H9 (cell line): ENCODE data around the gene TRPV6. TPM values are rescaled to one million over a fixed set of nuclear protein-coding genes. Genes with fewer than 3 reads are reported as not detected.

Experiments
- DNase-seq: peaks from one replicate; pipeline ENCODE4 v3.0.0-alpha.2; 2017
- H2AFZ ChIP-seq: one replicate; pipeline ENCODE4 v1.6.1; 2013; ENCODE audit warnings: mild to moderate bottlenecking, low read length, control low read depth, moderate library complexity
- H2AK5ac ChIP-seq: 2 replicates; pipeline ENCODE4 v1.6.1; 2013; ENCODE audit warnings: low read length, control low read depth, mixed read lengths; ENCODE audit not compliant: insufficient read length
- H2BK120ac ChIP-seq: one replicate; pipeline ENCODE4 v1.6.1; 2013; ENCODE audit warnings: low read depth, mild to moderate bottlenecking, low read length, control low read depth, inconsistent platforms; ENCODE audit not compliant: poor library complexity, severe bottlenecking
- H2BK12ac ChIP-seq: 2 replicates; pipeline ENCODE4 v1.6.1; 2013; ENCODE audit warnings: low read length, control low read depth, mixed read lengths, low read depth; ENCODE audit not compliant: insufficient read length
- H2BK15ac ChIP-seq: 2 replicates; pipeline ENCODE4 v1.6.1; 2013; ENCODE audit warnings: low read depth, low read length, control low read depth
- H2BK20ac ChIP-seq: one replicate; pipeline ENCODE4 v1.6.1; 2013; ENCODE audit warnings: low read depth, mild to moderate bottlenecking, low read length, control low read depth, inconsistent platforms; ENCODE audit not compliant: poor library complexity, severe bottlenecking
- H2BK5ac ChIP-seq: 2 replicates; pipeline ENCODE4 v1.6.1; 2013; ENCODE audit warnings: low read length, control low read depth, mixed read lengths; ENCODE audit not compliant: insufficient read length
- H3K14ac ChIP-seq: 2 replicates; pipeline ENCODE4 v1.6.1; 2013; ENCODE audit warnings: low read length, control low read depth; ENCODE audit not compliant: insufficient read depth
- H3K18ac ChIP-seq: 2 replicates; pipeline ENCODE4 v1.6.1; 2013; ENCODE audit warnings: low read depth, mild to moderate bottlenecking, mixed read lengths, low read length, control low read depth; ENCODE audit not compliant: insufficient read length
- H3K23ac ChIP-seq: 2 replicates; pipeline ENCODE4 v1.6.1; 2013; ENCODE audit warnings: low read length, control low read depth, mixed read lengths, low read depth; ENCODE audit not compliant: insufficient read length
- H3K23me2 ChIP-seq: 2 replicates; pipeline ENCODE4 v1.6.1; 2013; ENCODE audit warnings: low read depth, mild to moderate bottlenecking, mixed read lengths, low read length, control low read depth; ENCODE audit not compliant: insufficient read length, poor library complexity, severe bottlenecking
- H3K27ac ChIP-seq: 2 replicates; pipeline ENCODE4 v1.5.1; 2013; ENCODE audit warnings: low read length, control low read depth, mixed read lengths, low read depth; ENCODE audit not compliant: insufficient read length
- H3K27me3 ChIP-seq: 2 replicates; pipeline ENCODE4 v1.6.1; 2013; ENCODE audit warnings: low read length, control low read depth, inconsistent platforms; ENCODE audit not compliant: insufficient read depth
- H3K4ac ChIP-seq: 2 replicates; pipeline ENCODE4 v1.6.1; 2013; ENCODE audit warnings: low read depth, mild to moderate bottlenecking, control low read depth, inconsistent platforms, low read length, moderate library complexity
- H3K4me1 ChIP-seq: 2 replicates; pipeline ENCODE4 v1.6.1; 2013; ENCODE audit warnings: low read length, control low read depth, inconsistent platforms; ENCODE audit not compliant: insufficient read depth
- H3K4me2 ChIP-seq: 2 replicates; pipeline ENCODE4 v1.6.1; 2013; ENCODE audit warnings: low read length, control low read depth, mixed read lengths; ENCODE audit not compliant: insufficient read length, insufficient read depth
- H3K56ac ChIP-seq: 2 replicates; pipeline ENCODE4 v1.6.1; 2013; ENCODE audit warnings: low read depth, mild to moderate bottlenecking, mixed read lengths, low read length, control low read depth; ENCODE audit not compliant: insufficient read length
- H3K79me1 ChIP-seq: 2 replicates; pipeline ENCODE4 v1.6.1; 2013; ENCODE audit warnings: low read depth, mild to moderate bottlenecking, moderate library complexity, low read length, control low read depth, inconsistent platforms; ENCODE audit not compliant: insufficient read depth, poor library complexity, severe bottlenecking
- H3K79me2 ChIP-seq: 2 replicates; pipeline ENCODE4 v1.6.1; 2013; ENCODE audit warnings: low read length, control low read depth, inconsistent platforms; ENCODE audit not compliant: insufficient read depth
- H3K9ac ChIP-seq: 2 replicates; pipeline ENCODE4 v1.6.1; 2013; ENCODE audit warnings: low read length, control low read depth, mixed read lengths; ENCODE audit not compliant: insufficient read length; ENCODE audit errors: extremely low read depth
- H3K9me3 ChIP-seq: one replicate; pipeline ENCODE4 v1.6.1; 2013; ENCODE audit warnings: low read depth, low read length, inconsistent platforms; ENCODE audit not compliant: control insufficient read depth
- H3T11ph ChIP-seq: one replicate; pipeline ENCODE4 v1.6.1; 2013; ENCODE audit warnings: mild to moderate bottlenecking, low read length, control low read depth, inconsistent platforms
- H4K20me1 ChIP-seq: one replicate; pipeline ENCODE4 v1.6.1; 2013; ENCODE audit not compliant: control insufficient read depth, insufficient read length, insufficient read depth
- H4K5ac ChIP-seq: 2 replicates; pipeline ENCODE4 v1.6.1; 2013; ENCODE audit warnings: low read depth, mild to moderate bottlenecking, mixed read lengths, low read length, control low read depth; ENCODE audit not compliant: insufficient read length
- H4K8ac ChIP-seq: replicated peaks from 2 replicates; pipeline ENCODE4 v1.6.1; 2013; ENCODE audit warnings: low read length, control low read depth, mixed read lengths, low read depth; ENCODE audit not compliant: insufficient read length
- H4K91ac ChIP-seq: 2 replicates; pipeline ENCODE4 v1.6.1; 2013; ENCODE audit warnings: low read depth, mild to moderate bottlenecking, moderate library complexity, mixed read lengths, low read length, control low read depth; ENCODE audit not compliant: insufficient read length
- H3K27ac Mint-ChIP-seq, 3 experiments: 2 replicates in 2 of 3; 3 replicates in 1 of 3; pipeline ENCODE4 v1.8.0; 2020 to 2021; ENCODE audit warnings: mixed read lengths in 3 of 3, mild to moderate bottlenecking in 1 of 3, moderate library complexity in 1 of 3
- H3K27me3 Mint-ChIP-seq: 2 replicates; pipeline ENCODE4 v1.8.0; 2021; ENCODE audit warnings: low read depth, mild to moderate bottlenecking, moderate library complexity, mixed read lengths
- H3K36me3 Mint-ChIP-seq, 3 experiments: 2 replicates in 2 of 3; 3 replicates in 1 of 3; pipeline ENCODE4 v1.8.0; 2020 to 2021; ENCODE audit warnings: low read depth in 3 of 3, mixed read lengths in 3 of 3; ENCODE audit not compliant: insufficient read depth in 1 of 3
- H3K4me1 Mint-ChIP-seq, 2 experiments: 2 replicates each; pipeline ENCODE4 v1.8.0; 2020; ENCODE audit warnings: mixed read lengths in 2 of 2
- H3K4me3 Mint-ChIP-seq, 2 experiments: 2 replicates in 1 of 2; 3 replicates in 1 of 2; pipeline ENCODE4 v1.8.0; 2020 to 2021; ENCODE audit warnings: mild to moderate bottlenecking in 2 of 2, mixed read lengths in 2 of 2, moderate library complexity in 1 of 2
- H3K9me3 Mint-ChIP-seq, 2 experiments: 2 replicates in 1 of 2; 3 replicates in 1 of 2; pipeline ENCODE4 v1.8.0; 2020; ENCODE audit warnings: mild to moderate bottlenecking in 2 of 2, mixed read lengths in 2 of 2, moderate library complexity in 1 of 2
- CTCF ChIP-seq: fragments of 200-600 bp; sonication (generic); conservative IDR thresholded peaks from 3 replicates; pipeline ENCODE4 v1.8.0; 2021; ENCODE audit warnings: antibody characterized with exemption, mild to moderate bottlenecking
- WGBS: extraction: QIAGEN DNeasy Blood & Tissue Kit; methylation state at CpG from one replicate; pipeline ENCODE4 v1.1.7; 2013; ENCODE audit warnings: missing lambda C conversion rate, low lambda C conversion rate, mixed read lengths; ENCODE audit not compliant: insufficient read length; ENCODE audit errors: extremely low coverage; 5-methylcytosine and 5-hydroxymethylcytosine counted together
- total RNA-seq: library from RNA; stranded (reverse); gene quantifications from 2 replicates; pipeline ENCODE4 v1.2.1, GENCODE V29; 2021

Gene TRPV6
- total RNA-seq, 1 experiment from 2014 or later: 0.61 TPM

GRCh38 chr7:142934056-142934455, 48.5 kb upstream of the TRPV6 start:
- Histone ChIP-seq H3K18ac (no peak overlapping the region), H3K4me1 (peaks cover 3% of the 10 kb centered on the region; the same call in 1 of the 2 replicates), H3K27ac (no peak overlapping the region), H3K4ac (no peak overlapping the region), H3K79me1 (no peaks in the 10 kb centered on the region), H3K56ac (no peak overlapping the region), H2BK15ac (no peak overlapping the region), H3K23ac (no peak overlapping the region), H3K79me2 (no peaks in the 10 kb centered on the region), H2BK5ac (no peak overlapping the region), H3K9ac (no peak overlapping the region), H3K23me2 (no peaks in the 10 kb centered on the region), H2AK5ac (no peak overlapping the region), H2BK20ac (no peak overlapping the region), H3T11ph (no peak overlapping the region), H4K20me1 (no peaks in the 10 kb centered on the region), H4K8ac (no peak overlapping the region), H2BK120ac (no peak overlapping the region), H2BK12ac (no peak overlapping the region), H3K27me3 (no peaks in the 10 kb centered on the region), H4K91ac (no peak overlapping the region), H4K5ac (no peak overlapping the region), H3K4me2 (no peak overlapping the region), H3K9me3 (no peaks in the 10 kb centered on the region), H3K14ac (no peak overlapping the region), H2AFZ (no peak overlapping the region)
- WGBS: no CpG with 5 or more reads among the region's 12 CpGs
- Mint-ChIP-seq H3K4me3 (no peak overlapping the region), H3K9me3 (peaks cover 0 to 3% of the 10 kb centered on the region in 2 experiments; a peak in 1 of 5 replicates), H3K27me3 (peaks cover 10% of the 10 kb centered on the region), H3K36me3 (no peaks in the 10 kb centered on the region), H3K27ac (no peak overlapping the region), H3K4me1 (peaks cover 9 to 11% of the 10 kb centered on the region in 2 experiments)
- DNase-seq: no peak
- TF ChIP-seq CTCF: no peak
